ENCODE measurements around the gene RAD51D. TPM values are rescaled to one million over a fixed set of nuclear protein-coding genes. Genes with fewer than 3 reads are reported as not detected.

The RAD51D gene
- total and polyA plus RNA-seq, 2 donors (not counting 3 experiments of a cell fraction or from before 2014, with no cell fraction given): 15.5 to 27.9 TPM

DNA sequence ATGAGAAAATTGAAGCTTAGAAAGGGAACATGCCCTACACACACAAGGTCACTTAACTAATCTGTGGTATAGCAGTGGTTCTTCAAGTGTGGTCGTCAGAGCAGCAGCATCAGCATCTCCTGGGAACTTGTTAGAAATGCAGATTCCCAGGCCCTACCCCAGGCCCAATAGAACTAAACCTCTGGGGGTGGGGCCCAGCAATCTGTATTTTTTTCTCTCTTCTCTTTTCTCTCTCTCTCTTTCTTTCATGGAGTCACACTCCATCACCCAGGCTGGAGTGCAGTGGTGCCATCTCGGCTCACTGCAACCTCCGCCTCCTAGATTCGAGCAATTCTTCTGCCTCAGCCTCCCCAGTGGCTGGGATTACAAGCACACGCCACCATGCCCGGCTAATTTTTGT, 18.6 kb upstream of the RAD51D start:
- no peaks in the 10 kb centered on the region for H4K20me1 ChIP-seq (replicated peaks; ENCODE audit: control insufficient read depth, extremely low read depth, insufficient read depth, low read length)
- peaks cover 21% of the 10 kb centered on the region for H3K79me2 ChIP-seq (ENCODE audit: control insufficient read depth, insufficient read depth, low read length)
- H2AFZ ChIP-seq (ENCODE audit: low read depth, low read length): no peak overlapping the region
- intact Hi-C loops (cut with micrococcal nuclease) (no loop called here), dilution Hi-C loops (cut with MboI; ENCODE audit: extremely low pct_ligation_motif_present, low sequenced_read_pairs) (no loop called here)
- ChIA-PET POLR2A (no interaction called here), CTCF (no interaction called here)
- H3K4me1 ChIP-seq (ENCODE audit: control insufficient read depth, extremely low read depth, insufficient read depth, low read length): peaks cover 6% of the 10 kb centered on the region
- peaks cover 20 to 37% of the 10 kb centered on the region in 2 experiments for H3K36me3 ChIP-seq (ENCODE audit: control insufficient read depth in 2 of 2, extremely low read depth in 1 of 2, insufficient read depth in 2 of 2, low read length in 2 of 2)
- no TSS peak for BruUV-seq (replicated peaks)
- no peak overlapping the region for H3K9ac ChIP-seq (replicated peaks; ENCODE audit: extremely low read depth, insufficient read depth, low read length)
- H3K27me3 ChIP-seq (ENCODE audit: control insufficient read depth in 2 of 2, insufficient read depth in 2 of 2, low read length in 2 of 2): no peaks in the 10 kb centered on the region
- no peak for TF ChIP-seq FOS (IDR thresholded peaks at IDR 0.05; ENCODE audit: borderline replicate concordance, insufficient read depth, low read length)
- TF ChIP-seq GATA2 (IDR thresholded peaks at IDR 0.05; ENCODE audit: insufficient read depth, insufficient read length, low read depth, low read length): no peak
- TF ChIP-seq MYC (IDR thresholded peaks at IDR 0.05; ENCODE audit: low read depth, low read length): no peak
- TF ChIP-seq POLR2AphosphoS5 (IDR thresholded peaks at IDR 0.05; ENCODE audit: insufficient read depth, low read depth, low read length): no peak
- TF ChIP-seq EZH2 (IDR thresholded peaks at IDR 0.05; ENCODE audit: borderline replicate concordance, low read depth, low read length, severe bottlenecking): no peak
- DNase-seq (ENCODE audit: low read depth, low spot score): no peak
- H3K9me3 ChIP-seq (replicated peaks; ENCODE audit: control insufficient read depth, insufficient read depth, low read length): no peaks in the 10 kb centered on the region
- H3K4me2 ChIP-seq (ENCODE audit: insufficient read depth, low read length): no peak overlapping the region
- H3K9me1 ChIP-seq (replicated peaks; ENCODE audit: control insufficient read depth, extremely low read depth, insufficient read depth, low read length): no peaks in the 10 kb centered on the region
- no peak overlapping the region for H3K27ac ChIP-seq (ENCODE audit: insufficient read depth, low read depth, low read length)
- H3K4me3 ChIP-seq (replicated peaks in 1 of 3; ENCODE audit: insufficient read depth in 1 of 3, low read depth in 1 of 3, low read length in 3 of 3): no peak overlapping the region
- no peak for FAIRE-seq

DNA sequence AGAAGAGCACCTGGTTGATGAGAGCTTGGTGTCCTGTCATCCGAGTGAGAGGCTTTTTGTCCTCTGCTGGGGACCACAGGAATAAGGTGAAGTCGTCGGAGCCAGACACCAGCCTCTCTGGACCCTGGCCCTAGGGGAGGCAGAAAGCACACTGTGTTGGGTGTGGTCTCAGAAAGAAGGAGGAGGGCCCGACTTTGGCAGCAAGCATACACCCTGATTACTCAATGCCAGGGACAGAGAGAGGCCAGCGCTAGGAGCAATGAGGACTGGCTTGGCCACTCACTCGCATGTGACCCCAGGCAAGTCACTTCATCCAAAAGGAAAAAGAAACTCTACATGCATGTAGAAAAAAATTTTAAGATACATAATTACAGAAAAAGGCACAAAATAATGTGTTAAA, 15.7 kb upstream of the RAD51D start:
- CTCF ChIA-PET: no interaction called here
- Histone ChIP-seq H3K4me1 (ENCODE audit: control insufficient read depth, extremely low read depth, insufficient read depth, low read length) (no peaks in the 10 kb centered on the region), H3K9me1 (replicated peaks; ENCODE audit: control insufficient read depth, extremely low read depth, insufficient read depth, low read length) (no peaks in the 10 kb centered on the region), H3K4me3 (replicated peaks in 1 of 3; ENCODE audit: insufficient read depth in 1 of 3, low read depth in 1 of 3, low read length in 3 of 3) (no peak overlapping the region), H4K20me1 (replicated peaks; ENCODE audit: control insufficient read depth, extremely low read depth, insufficient read depth, low read length) (no peaks in the 10 kb centered on the region), H3K36me3 (ENCODE audit: control insufficient read depth in 2 of 2, extremely low read depth in 1 of 2, insufficient read depth in 2 of 2, low read length in 2 of 2) (peaks cover 20 to 51% of the 10 kb centered on the region in 2 experiments), H3K4me2 (ENCODE audit: insufficient read depth, low read length) (no peak overlapping the region), H3K79me2 (ENCODE audit: control insufficient read depth, insufficient read depth, low read length) (peaks cover 5% of the 10 kb centered on the region), H3K27ac (ENCODE audit: insufficient read depth, low read depth, low read length) (no peak overlapping the region), H2AFZ (ENCODE audit: low read depth, low read length) (no peak overlapping the region), H3K27me3 (ENCODE audit: control insufficient read depth in 2 of 2, insufficient read depth in 2 of 2, low read length in 2 of 2) (no peaks in the 10 kb centered on the region), H3K9ac (replicated peaks; ENCODE audit: extremely low read depth, insufficient read depth, low read length) (no peak overlapping the region), H3K9me3 (replicated peaks; ENCODE audit: control insufficient read depth, insufficient read depth, low read length) (no peaks in the 10 kb centered on the region)
- dilution Hi-C loops (cut with MboI; ENCODE audit: extremely low pct_ligation_motif_present, low sequenced_read_pairs): no loop called here
- DNase-seq (ENCODE audit: low read depth, low spot score): no peak
- intact Hi-C loops (cut with micrococcal nuclease): no loop called here
- TF ChIP-seq EZH2 (IDR thresholded peaks at IDR 0.05; ENCODE audit: borderline replicate concordance, low read depth, low read length, severe bottlenecking): no peak
- TF ChIP-seq, protein P1, sequence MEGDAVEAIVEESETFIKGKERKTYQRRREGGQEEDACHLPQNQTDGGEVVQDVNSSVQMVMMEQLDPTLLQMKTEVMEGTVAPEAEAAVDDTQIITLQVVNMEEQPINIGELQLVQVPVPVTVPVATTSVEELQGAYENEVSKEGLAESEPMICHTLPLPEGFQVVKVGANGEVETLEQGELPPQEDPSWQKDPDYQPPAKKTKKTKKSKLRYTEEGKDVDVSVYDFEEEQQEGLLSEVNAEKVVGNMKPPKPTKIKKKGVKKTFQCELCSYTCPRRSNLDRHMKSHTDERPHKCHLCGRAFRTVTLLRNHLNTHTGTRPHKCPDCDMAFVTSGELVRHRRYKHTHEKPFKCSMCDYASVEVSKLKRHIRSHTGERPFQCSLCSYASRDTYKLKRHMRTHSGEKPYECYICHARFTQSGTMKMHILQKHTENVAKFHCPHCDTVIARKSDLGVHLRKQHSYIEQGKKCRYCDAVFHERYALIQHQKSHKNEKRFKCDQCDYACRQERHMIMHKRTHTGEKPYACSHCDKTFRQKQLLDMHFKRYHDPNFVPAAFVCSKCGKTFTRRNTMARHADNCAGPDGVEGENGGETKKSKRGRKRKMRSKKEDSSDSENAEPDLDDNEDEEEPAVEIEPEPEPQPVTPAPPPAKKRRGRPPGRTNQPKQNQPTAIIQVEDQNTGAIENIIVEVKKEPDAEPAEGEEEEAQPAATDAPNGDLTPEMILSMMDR (IDR thresholded peaks at IDR 0.05; ENCODE audit: extremely low read depth in 1 of 2, insufficient read depth in 1 of 2, low read depth in 1 of 2, low read length in 2 of 2): no peak
- no peak for FAIRE-seq
- POLR2A ChIA-PET: no interaction called here
- BruUV-seq (replicated peaks): no TSS peak

All from endothelial cell of umbilical vein (primary cell).